GM12874 (cell line): ENCODE results near the gene LINGO1.

Experiments used
- TF ChIP-seq, protein P1 (sequence below): IDR thresholded peaks from 2 replicates; pipeline ENCODE4 v1.5.1; 2011; ENCODE audit warnings: low read depth, mild to moderate bottlenecking, control low read depth, low read length, moderate library complexity; ENCODE audit not compliant: insufficient read depth

The LINGO1 gene

GRCh38 chr15:77671362-77672056, 38.8 kb upstream of the LINGO1 start:
- TF ChIP-seq, protein P1, sequence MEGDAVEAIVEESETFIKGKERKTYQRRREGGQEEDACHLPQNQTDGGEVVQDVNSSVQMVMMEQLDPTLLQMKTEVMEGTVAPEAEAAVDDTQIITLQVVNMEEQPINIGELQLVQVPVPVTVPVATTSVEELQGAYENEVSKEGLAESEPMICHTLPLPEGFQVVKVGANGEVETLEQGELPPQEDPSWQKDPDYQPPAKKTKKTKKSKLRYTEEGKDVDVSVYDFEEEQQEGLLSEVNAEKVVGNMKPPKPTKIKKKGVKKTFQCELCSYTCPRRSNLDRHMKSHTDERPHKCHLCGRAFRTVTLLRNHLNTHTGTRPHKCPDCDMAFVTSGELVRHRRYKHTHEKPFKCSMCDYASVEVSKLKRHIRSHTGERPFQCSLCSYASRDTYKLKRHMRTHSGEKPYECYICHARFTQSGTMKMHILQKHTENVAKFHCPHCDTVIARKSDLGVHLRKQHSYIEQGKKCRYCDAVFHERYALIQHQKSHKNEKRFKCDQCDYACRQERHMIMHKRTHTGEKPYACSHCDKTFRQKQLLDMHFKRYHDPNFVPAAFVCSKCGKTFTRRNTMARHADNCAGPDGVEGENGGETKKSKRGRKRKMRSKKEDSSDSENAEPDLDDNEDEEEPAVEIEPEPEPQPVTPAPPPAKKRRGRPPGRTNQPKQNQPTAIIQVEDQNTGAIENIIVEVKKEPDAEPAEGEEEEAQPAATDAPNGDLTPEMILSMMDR, result no peak

- TF ChIP-seq, protein P1, result no peak
Measured at GRCh38 chr15:77670558-77671361, 38.0 kb upstream of the LINGO1 start.

DNA sequence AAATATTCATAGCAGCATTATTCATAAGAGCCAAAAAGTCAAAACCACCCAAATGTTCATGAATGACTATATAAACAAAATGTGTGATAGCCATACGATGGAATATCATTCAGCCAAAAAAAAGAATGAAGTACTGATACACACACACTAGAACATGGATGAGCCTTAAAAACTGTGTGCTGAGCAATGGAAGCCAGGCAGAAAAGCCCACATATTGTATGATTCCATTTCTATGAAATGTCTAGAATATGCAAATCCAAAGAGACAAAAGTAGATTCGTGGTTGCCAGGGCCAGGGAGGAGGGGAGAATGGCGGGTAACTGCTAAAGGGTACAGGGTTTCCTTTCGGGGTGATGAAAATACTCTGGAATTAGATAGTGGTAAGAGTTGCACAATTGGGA, 37.2 kb upstream of the LINGO1 start:
- TF ChIP-seq, protein P1, result no peak

DNA sequence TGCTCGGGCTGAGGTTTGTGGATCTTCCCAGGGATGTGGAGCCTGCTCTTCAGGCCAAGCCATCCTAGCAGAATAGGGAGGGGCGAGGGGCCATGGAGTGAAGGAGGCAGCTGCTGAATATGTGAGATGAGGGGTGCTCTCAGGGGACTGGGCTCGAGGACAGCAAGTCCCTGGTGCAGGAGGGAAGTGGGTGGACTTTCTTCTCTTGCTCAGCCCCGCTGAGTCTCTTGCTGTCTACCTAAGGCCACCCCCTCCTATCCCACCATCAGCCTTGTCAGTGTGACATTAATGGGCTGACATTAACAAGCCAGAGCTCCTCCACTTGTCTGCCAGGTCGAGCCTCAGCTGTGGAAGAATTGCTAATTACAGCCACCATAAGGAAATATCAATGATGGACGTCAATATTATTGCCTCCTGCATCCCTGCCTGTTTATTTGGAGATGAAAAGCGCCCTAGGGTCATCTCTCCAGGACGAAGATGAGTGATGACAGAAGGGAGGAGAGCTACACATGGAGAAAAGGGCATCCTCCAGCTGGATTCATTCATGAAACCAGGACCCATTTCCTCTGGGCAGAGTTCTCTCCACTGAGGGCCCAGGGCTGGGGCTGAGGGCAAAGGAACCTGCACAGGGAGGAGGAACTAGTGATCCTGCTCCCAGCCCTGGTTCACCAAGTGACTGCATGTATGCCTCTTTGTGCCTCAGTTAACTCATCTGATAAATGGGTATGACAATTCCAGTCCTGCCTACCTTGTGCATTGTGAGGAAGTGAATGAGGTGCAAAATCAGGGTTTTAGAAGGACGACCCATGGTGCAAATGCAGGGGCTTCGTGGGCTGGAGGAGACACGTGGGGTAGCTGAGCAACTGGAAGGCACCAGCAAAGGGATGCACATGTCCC, 34.9 kb upstream of the LINGO1 start:
- TF ChIP-seq, protein P1, result no peak

- TF ChIP-seq, protein P1, result no peak
Measured at GRCh38 chr15:77666296-77666660, 33.6 kb upstream of the LINGO1 start.

DNA sequence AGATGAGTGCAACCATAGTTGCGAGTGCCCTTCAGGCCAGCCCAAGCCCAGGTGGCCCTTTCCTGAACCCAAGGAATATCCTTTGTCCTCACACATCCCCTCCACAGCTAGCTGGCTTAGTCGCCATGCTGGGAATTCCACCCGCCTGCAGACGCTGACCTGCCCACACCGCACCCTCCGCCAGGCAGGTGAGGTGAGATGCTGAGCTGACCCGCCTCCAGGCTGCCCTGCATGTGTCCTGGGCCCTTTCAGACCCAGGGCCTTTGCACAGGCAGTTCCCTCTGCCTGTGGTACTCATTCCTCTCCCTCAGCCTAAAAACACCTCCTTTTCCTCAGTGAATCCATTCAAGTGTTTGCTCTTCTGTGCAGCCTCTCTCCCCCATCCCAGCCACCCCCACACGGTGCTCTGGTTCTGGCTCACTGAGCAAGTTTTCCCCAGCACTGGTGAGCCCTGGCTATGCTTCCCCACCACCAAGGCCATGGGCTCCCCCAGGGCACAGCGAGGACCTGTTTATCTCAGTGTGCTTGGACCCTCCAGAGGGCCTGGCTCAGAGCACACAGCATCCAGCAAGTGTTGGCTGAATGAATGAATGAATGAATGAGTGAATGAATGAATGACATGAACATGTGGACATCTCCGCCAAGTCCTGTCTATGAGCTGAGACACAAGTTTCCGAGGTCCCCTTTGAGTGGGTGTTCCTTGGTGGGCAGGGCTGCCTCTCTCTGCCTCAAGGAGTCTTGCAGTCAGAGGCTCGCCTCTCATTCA, 33.0 kb upstream of the LINGO1 start:
- TF ChIP-seq, protein P1, result no peak
